GM19238 (cell line): ENCODE results near the gene PCNT.

Experiments
- DNase-seq: peaks from one replicate; pipeline ENCODE4 v3.0.0; 2011; ENCODE audit warnings: low spot score; ENCODE audit not compliant: insufficient read length

Gene PCNT

GRCh38 chr21:46336603-46337002 lies 12.6 kb downstream of the PCNT start:
- DNase-seq, result no peak

GRCh38 chr21:46340998-46341397 lies 17.0 kb downstream of the PCNT start:
- DNase-seq, result no peak

GRCh38 chr21:46344219-46344915 lies 20.4 kb downstream of the PCNT start:
- no peak for DNase-seq

- DNase-seq, result no peak
Measured at GRCh38 chr21:46345861-46346260, 21.9 kb downstream of the PCNT start.

- DNase-seq, result no peak
Measured at GRCh38 chr21:46346296-46347202, 22.6 kb downstream of the PCNT start.

- DNase-seq, result no peak
Measured at GRCh38 chr21:46347203-46347550, 23.2 kb downstream of the PCNT start.

GRCh38 chr21:46347791-46348381 lies 23.9 kb downstream of the PCNT start:
- no peak for DNase-seq

GRCh38 chr21:46349134-46349760 lies 25.3 kb downstream of the PCNT start:
- DNase-seq, result no peak

- no peak for DNase-seq
Measured at GRCh38 chr21:46350571-46350970, 26.6 kb downstream of the PCNT start.

GRCh38 chr21:46350981-46351380 lies 27.0 kb downstream of the PCNT start:
- no peak for DNase-seq

- no peak for DNase-seq
Measured at GRCh38 chr21:46351476-46352163, 27.7 kb downstream of the PCNT start.

GRCh38 chr21:46352164-46352515 lies 28.2 kb downstream of the PCNT start:
- no peak for DNase-seq

GRCh38 chr21:46352913-46353312 lies 29.0 kb downstream of the PCNT start:
- DNase-seq, result no peak

GRCh38 chr21:46354046-46354445 lies 30.1 kb downstream of the PCNT start:
- no peak for DNase-seq

- no peak for DNase-seq
Measured at GRCh38 chr21:46354518-46354917, 30.6 kb downstream of the PCNT start.

GRCh38 chr21:46355161-46356004 lies 31.4 kb downstream of the PCNT start:
- DNase-seq, result no peak

- no peak for DNase-seq
Measured at GRCh38 chr21:46356005-46356338, 32.0 kb downstream of the PCNT start.

GRCh38 chr21:46356494-46357334 lies 32.8 kb downstream of the PCNT start:
- DNase-seq, result no peak

GRCh38 chr21:46357335-46357604 lies 33.3 kb downstream of the PCNT start:
- DNase-seq, result no peak
